KMS-11 (cell line): ENCODE results near the gene ZFHX2.

ENCODE experiments used
- H2AFZ ChIP-seq: fragments of 200-600 bp; sonication (generic); 2 replicates; pipeline ENCODE4 v1.6.1; 2016; ENCODE audit warnings: antibody characterized with exemption, mixed run types, low read depth
- H3K27ac ChIP-seq: fragments of 200-600 bp; sonication (generic); 2 replicates; pipeline ENCODE4 v1.6.1; 2016; ENCODE audit warnings: mild to moderate bottlenecking, mixed run types
- H3K27me3 ChIP-seq: fragments of 200-600 bp; sonication (generic); 2 replicates; pipeline ENCODE4 v1.6.1; 2017; ENCODE audit warnings: mild to moderate bottlenecking, low read depth, mixed run types, moderate library complexity; ENCODE audit not compliant: insufficient read depth
- H3K36me3 ChIP-seq: fragments of 200-600 bp; sonication (generic); 2 replicates; pipeline ENCODE4 v1.6.1; 2017; ENCODE audit warnings: mild to moderate bottlenecking, mixed run types; ENCODE audit not compliant: insufficient read depth
- H3K4me1 ChIP-seq: fragments of 200-600 bp; sonication (generic); 2 replicates; pipeline ENCODE4 v1.6.1; 2016; ENCODE audit warnings: mild to moderate bottlenecking, low read depth, mixed run types; ENCODE audit not compliant: poor library complexity, severe bottlenecking
- H3K4me2 ChIP-seq: fragments of 200-600 bp; sonication (generic); 2 replicates; pipeline ENCODE4 v1.7.0; 2016; ENCODE audit warnings: mild to moderate bottlenecking, mixed run types
- H3K4me3 ChIP-seq: fragments of 200-600 bp; sonication (generic); IDR thresholded peaks from 2 replicates; pipeline ENCODE4 v1.6.1; 2017; ENCODE audit warnings: low read depth, low read length, mixed read lengths; ENCODE audit not compliant: insufficient read depth
- H3K79me2 ChIP-seq: fragments of 200-600 bp; sonication (generic); 2 replicates; pipeline ENCODE4 v1.6.1; 2016; ENCODE audit warnings: low read depth, mixed run types; ENCODE audit not compliant: insufficient read depth
- H3K9ac ChIP-seq: fragments of 200-600 bp; sonication (generic); 2 replicates; pipeline ENCODE4 v1.6.1; 2016; ENCODE audit warnings: mild to moderate bottlenecking, mixed run types
- H4K20me1 ChIP-seq: fragments of 200-600 bp; sonication (generic); 2 replicates; pipeline ENCODE4 v1.6.1; 2016; ENCODE audit warnings: mild to moderate bottlenecking, mixed run types; ENCODE audit not compliant: insufficient read depth
- CTCF ChIP-seq: fragments of 200-600 bp; sonication (generic); conservative IDR thresholded peaks from 2 replicates; pipeline ENCODE4 v1.6.1; 2017; ENCODE audit warnings: low read depth, mild to moderate bottlenecking, antibody characterized with exemption, low read length, moderate library complexity, mixed read lengths

ZFHX2 gene

GRCh38 chr14:23492618-23493272 is 58.8 kb downstream of the ZFHX2 start:
- H4K20me1 ChIP-seq = no peaks in the 10 kb centered on the region
- no peaks in the 10 kb centered on the region for H3K4me1 ChIP-seq
- no peak overlapping the region for H3K4me2 ChIP-seq
- H3K27ac ChIP-seq = no peak overlapping the region
- no peak overlapping the region for H3K4me3 ChIP-seq
- H3K79me2 ChIP-seq = no peaks in the 10 kb centered on the region
- H3K27me3 ChIP-seq = no peaks in the 10 kb centered on the region
- no peak overlapping the region for H2AFZ ChIP-seq
- H3K9ac ChIP-seq = no peak overlapping the region
- no peaks in the 10 kb centered on the region for H3K36me3 ChIP-seq
- no peak for TF ChIP-seq CTCF

- H3K9ac ChIP-seq = no peak overlapping the region
- no peaks in the 10 kb centered on the region for H4K20me1 ChIP-seq
- H3K27me3 ChIP-seq = no peaks in the 10 kb centered on the region
- no peaks in the 10 kb centered on the region for H3K79me2 ChIP-seq
- H3K4me2 ChIP-seq = no peak overlapping the region
- no peaks in the 10 kb centered on the region for H3K36me3 ChIP-seq
- no peak overlapping the region for H3K4me3 ChIP-seq
- TF ChIP-seq CTCF = no peak
- no peaks in the 10 kb centered on the region for H3K4me1 ChIP-seq
- H2AFZ ChIP-seq = no peak overlapping the region
- H3K27ac ChIP-seq = no peak overlapping the region
Observed at GRCh38 chr14:23487216-23487615, 64.3 kb downstream of the ZFHX2 start.

- Histone ChIP-seq H2AFZ (no peak overlapping the region), H3K9ac (no peak overlapping the region), H3K4me2 (no peak overlapping the region), H3K4me3 (no peak overlapping the region), H3K4me1 (no peaks in the 10 kb centered on the region), H3K27me3 (no peaks in the 10 kb centered on the region), H3K36me3 (no peaks in the 10 kb centered on the region), H4K20me1 (no peaks in the 10 kb centered on the region), H3K27ac (no peak overlapping the region), H3K79me2 (no peaks in the 10 kb centered on the region)
- TF ChIP-seq CTCF = no peak
Observed at GRCh38 chr14:23486036-23486435, 65.5 kb downstream of the ZFHX2 start.

- H3K4me3 ChIP-seq = no peak overlapping the region
- H3K79me2 ChIP-seq = no peaks in the 10 kb centered on the region
- H3K27me3 ChIP-seq = no peaks in the 10 kb centered on the region
- no peaks in the 10 kb centered on the region for H3K36me3 ChIP-seq
- no peak for TF ChIP-seq CTCF
- H3K27ac ChIP-seq = no peak overlapping the region
- no peak overlapping the region for H2AFZ ChIP-seq
- no peaks in the 10 kb centered on the region for H3K4me1 ChIP-seq
- no peaks in the 10 kb centered on the region for H4K20me1 ChIP-seq
- no peak overlapping the region for H3K9ac ChIP-seq
- no peak overlapping the region for H3K4me2 ChIP-seq
Observed at GRCh38 chr14:23485326-23485725, 66.2 kb downstream of the ZFHX2 start.
